Fibroblast of mammary gland (primary cell): ENCODE data around the gene EPS8L2.

Experiments used
- DNase-seq: peaks from one replicate; pipeline ENCODE4 v3.0.0-alpha.2; 2010; ENCODE audit warnings: low read depth
- H3K4me3 ChIP-seq: 2 replicates; pipeline ENCODE4 v1.5.1; 2011; ENCODE audit warnings: low read depth, mild to moderate bottlenecking, low read length, moderate library complexity; ENCODE audit not compliant: control insufficient read depth
- TF ChIP-seq, protein P1 (sequence below): conservative IDR thresholded peaks from 2 replicates; pipeline ENCODE4 v1.5.1; 2011; ENCODE audit warnings: low read depth, low read length, inconsistent platforms; ENCODE audit not compliant: control insufficient read depth, insufficient read depth

Gene EPS8L2

DNA sequence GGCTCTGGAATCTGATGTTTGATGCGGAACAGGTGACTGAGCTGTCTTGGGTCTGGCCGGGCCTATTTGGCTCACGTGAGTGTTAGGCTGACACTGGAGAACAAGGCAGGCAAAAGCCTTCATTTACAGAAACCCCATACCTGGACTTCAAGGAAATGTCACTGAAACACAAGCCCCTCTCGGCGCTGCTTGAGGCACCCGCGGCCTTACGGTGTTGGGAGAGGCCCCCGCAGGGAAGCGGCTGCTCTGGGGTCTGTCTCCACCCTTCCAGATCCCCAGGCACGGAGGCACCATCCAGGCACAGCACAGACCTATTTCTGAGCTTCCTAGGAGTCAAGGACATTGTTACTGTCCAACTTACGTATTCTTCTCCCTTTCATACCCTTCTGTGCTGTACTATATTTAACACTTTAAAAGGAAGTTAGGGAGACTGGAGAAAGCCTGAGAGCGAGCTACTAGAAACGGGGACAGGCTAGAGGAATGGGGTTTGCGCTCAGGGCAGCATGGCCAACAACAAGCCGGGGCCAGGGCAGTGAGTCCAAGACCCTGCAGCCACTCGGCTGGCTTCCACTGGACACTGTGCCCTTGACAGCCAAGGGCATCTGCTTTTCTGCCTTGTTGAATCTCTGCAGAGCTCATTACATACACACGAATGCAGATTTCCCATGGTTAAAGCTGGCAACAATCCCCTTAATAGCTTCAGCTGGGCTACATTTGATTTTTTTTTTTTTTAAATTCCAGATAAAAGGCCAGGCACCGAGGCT lies 45.2 kb upstream of the EPS8L2 start:
- TF ChIP-seq, protein P1, sequence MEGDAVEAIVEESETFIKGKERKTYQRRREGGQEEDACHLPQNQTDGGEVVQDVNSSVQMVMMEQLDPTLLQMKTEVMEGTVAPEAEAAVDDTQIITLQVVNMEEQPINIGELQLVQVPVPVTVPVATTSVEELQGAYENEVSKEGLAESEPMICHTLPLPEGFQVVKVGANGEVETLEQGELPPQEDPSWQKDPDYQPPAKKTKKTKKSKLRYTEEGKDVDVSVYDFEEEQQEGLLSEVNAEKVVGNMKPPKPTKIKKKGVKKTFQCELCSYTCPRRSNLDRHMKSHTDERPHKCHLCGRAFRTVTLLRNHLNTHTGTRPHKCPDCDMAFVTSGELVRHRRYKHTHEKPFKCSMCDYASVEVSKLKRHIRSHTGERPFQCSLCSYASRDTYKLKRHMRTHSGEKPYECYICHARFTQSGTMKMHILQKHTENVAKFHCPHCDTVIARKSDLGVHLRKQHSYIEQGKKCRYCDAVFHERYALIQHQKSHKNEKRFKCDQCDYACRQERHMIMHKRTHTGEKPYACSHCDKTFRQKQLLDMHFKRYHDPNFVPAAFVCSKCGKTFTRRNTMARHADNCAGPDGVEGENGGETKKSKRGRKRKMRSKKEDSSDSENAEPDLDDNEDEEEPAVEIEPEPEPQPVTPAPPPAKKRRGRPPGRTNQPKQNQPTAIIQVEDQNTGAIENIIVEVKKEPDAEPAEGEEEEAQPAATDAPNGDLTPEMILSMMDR, result no peak
- H3K4me3 ChIP-seq, result no peak overlapping the region
- DNase-seq, result no peak

DNA sequence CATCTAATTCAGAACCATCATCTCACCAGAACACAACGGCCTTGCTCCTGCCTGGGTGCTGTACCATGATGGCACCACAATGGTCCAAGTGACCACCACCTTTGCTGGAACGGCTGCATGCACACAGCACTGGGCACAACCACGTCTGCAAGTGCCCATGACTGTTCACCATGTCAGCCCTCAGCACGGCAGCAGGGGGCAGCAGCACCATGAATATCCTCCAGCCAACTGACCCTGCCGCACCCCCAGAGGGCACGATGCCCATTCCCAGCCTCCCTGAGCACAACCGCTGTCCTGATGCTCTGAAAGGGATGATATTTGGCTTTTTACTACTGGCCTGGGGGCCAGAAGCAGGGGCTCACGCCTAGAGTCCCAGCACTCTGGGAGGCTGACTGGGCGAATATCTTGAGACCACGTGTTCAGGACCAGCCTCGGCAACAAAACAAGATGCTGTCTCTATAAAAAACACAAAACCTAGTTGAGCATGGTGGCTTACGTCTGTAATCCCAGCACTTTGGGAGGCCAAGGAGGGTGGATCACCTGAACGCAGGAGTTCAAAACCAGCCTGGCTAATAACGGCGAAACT lies 43.2 kb upstream of the EPS8L2 start:
- DNase-seq, result peak; percentile 72
- TF ChIP-seq, protein P1, result peak; percentile 78
- no peak overlapping the region for H3K4me3 ChIP-seq

DNA sequence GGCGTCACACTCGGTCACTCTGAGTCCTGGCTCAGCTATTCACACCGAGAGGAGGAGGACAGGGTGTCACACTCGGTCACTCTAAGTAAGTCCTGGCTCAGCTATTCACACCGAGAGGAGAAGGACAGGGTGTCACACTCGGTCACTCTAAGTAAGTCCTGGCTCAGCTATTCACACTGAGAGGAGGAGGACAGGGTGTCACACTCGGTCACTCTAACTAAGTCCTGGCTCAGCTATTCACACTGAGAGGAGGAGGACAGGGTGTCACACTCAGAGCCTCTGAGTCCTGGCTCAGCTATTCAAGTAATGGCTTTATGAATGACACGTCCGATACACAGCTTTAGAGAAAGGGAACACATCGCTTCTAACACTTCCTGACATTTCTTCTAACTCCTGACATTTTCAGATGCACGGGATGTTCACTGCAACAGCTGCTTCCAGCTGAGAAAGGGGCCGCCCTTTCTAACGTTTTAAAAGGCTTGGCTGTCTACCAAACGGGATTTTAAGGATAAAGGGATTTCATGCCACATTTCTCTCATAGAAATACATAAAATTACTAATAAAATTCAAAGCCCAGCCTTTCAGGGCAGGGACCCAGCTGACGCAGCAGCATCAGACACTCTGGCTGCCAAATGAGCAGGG lies 40.8 kb upstream of the EPS8L2 start:
- TF ChIP-seq, protein P1, result no peak
- DNase-seq, result no peak
- no peak overlapping the region for H3K4me3 ChIP-seq

DNA sequence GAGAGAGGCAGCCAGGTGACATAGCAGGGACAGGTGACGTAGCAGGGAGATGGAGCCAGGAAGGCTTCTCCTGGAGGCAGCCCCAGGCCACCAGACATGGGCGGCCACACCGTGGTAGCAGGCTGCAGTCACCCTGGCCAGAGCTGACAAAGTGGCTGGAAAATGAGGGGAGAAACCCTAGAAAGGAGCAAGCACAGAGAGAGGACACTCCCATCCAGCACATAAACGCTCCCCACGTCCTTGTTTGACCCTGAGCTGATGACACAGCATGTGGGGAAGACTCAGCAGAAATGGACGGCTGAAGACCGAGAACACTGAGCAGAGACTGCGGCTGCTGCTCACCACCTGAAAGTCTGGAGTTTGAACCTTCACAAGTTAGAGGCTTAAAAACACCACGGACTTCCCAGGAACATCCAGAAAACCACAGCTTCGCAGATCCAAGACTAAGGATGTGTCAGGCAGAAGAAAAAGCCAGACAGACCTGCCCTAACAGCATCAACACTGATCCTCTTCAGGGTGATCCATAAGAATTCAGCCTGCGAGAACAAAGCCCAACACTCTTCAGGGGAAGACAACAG lies 40.2 kb upstream of the EPS8L2 start:
- TF ChIP-seq, protein P1, result no peak
- no peak overlapping the region for H3K4me3 ChIP-seq
- peak; percentile 81 for DNase-seq

DNA sequence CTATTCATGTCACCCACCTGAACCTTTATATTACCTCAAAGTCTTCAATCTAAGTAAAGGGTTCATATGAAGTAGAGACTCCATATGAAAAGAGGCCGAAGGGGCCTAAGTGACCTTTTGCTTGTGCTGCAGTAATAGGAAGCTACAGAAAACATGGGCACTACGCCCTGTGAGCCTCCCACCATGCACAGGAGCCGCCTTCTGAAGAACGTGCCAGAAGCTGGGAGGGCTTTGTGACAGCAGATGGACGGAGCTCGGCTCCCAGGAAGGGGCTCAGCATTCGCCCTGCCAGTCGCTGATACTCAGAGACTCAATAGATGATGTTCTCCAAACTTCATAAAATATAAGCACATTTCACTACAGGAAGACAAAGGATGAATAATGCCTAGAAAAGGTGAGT lies 32.2 kb upstream of the EPS8L2 start:
- TF ChIP-seq, protein P1, result no peak
- H3K4me3 ChIP-seq, result no peak overlapping the region
- no peak for DNase-seq

DNA sequence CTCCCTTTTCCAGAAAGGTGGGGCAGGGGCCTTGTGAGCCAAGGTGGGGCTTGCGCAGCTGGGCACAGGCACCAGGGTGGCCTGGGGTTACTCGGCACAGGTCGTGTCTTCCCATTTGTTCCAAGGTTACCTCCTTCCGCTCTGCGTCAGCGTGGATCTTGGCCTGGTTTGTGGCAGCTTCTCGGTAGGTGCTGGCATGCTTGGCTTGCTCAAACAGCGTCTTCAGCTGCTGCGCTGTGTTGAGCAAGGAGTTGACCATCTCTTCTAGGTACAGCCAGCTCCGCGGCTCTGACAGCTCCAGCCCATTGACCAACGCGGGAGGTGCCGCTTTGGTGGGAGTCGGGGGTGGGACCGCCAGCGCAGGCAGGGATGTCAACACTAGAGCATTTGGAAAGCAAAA lies 31.6 kb upstream of the EPS8L2 start:
- TF ChIP-seq, protein P1, result no peak
- DNase-seq, result no peak
- H3K4me3 ChIP-seq, result no peak overlapping the region
